Epithelial cell of proximal tubule (primary cell): ENCODE measurements around the gene RAB27B. TPM values are rescaled to one million over a fixed set of nuclear protein-coding genes. Genes with fewer than 3 reads are reported as not detected.

Experiments used
- DNase-seq: peaks from one replicate; pipeline ENCODE4 v3.0.0-alpha.2; 2011; ENCODE audit warnings: low read depth
- H3K4me3 ChIP-seq: 2 replicates; pipeline ENCODE4 v1.5.1; 2011; ENCODE audit warnings: low read depth, mild to moderate bottlenecking, low read length
- total RNA-seq: library from RNA; depleted of rRNA; stranded (reverse); fragments of >200 nt; gene quantifications from 2 replicates; pipeline ENCODE4 v1.2.3, GENCODE V29; 2015
- TF ChIP-seq, protein P1 (sequence below): conservative IDR thresholded peaks from 2 replicates; pipeline ENCODE4 v1.5.1; 2012; ENCODE audit warnings: low read depth, mild to moderate bottlenecking, low read length

RAB27B gene
- total RNA-seq, 1 donor from 2014 or later: 2.1 TPM

DNA sequence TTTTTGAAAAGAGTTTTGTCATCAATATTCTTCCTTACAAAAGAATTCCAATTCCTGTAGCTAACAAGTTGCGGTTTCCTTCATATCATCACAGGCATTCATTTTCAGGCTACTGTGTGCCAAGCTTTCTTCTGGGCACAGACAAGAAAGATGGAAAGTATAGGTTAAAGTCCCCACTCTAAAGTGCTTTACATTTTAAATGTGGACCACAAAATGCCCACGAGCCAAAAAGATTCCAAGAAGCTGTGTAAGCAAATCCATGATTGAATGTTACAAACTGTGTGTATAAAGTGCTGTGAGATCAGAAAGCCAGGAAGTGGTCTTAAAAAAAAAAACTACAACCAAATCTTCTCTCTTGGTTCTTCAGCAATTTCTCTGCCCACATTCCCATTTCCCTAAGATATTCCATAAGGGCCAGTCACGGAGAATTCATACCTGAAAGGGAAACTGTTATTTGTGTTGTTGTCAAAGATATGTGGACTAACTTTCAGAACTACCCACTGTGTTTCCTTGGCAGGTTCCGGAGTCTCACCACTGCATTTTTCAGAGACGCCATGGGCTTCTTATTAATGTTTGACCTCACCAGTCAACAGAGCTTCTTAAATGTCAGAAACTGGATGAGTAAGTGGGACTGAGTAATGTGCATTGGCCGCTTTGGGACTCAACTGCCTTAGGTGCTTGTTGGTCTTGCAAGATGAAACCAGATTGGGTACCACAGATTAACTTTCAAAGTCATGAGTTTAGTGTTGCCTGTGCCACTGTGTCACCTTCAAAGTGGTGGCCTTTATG lies 55.7 kb downstream of the RAB27B start:
- TF ChIP-seq, protein P1, sequence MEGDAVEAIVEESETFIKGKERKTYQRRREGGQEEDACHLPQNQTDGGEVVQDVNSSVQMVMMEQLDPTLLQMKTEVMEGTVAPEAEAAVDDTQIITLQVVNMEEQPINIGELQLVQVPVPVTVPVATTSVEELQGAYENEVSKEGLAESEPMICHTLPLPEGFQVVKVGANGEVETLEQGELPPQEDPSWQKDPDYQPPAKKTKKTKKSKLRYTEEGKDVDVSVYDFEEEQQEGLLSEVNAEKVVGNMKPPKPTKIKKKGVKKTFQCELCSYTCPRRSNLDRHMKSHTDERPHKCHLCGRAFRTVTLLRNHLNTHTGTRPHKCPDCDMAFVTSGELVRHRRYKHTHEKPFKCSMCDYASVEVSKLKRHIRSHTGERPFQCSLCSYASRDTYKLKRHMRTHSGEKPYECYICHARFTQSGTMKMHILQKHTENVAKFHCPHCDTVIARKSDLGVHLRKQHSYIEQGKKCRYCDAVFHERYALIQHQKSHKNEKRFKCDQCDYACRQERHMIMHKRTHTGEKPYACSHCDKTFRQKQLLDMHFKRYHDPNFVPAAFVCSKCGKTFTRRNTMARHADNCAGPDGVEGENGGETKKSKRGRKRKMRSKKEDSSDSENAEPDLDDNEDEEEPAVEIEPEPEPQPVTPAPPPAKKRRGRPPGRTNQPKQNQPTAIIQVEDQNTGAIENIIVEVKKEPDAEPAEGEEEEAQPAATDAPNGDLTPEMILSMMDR: no peak
- H3K4me3 ChIP-seq: no peak overlapping the region
- no peak for DNase-seq

DNA sequence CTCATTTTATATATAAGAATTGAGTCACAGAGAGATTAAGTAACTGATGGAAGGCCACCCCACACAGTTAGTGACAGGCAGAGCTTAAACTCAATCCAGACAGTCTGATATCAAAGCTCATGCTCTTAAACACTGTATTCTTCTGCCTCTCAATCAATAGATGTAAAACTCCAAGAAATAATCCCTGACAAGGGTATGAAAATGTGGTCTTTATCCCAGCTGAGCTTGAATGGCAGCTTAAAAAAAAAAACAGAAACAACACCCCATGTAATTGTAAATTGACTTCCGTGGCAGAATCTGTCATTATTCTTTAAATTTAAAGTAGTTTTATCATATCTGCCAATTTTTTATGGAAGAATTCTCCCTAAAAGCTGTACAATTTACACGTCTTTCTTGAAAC lies 60.1 kb downstream of the RAB27B start:
- no peak for DNase-seq
- TF ChIP-seq, protein P1: no peak

DNA sequence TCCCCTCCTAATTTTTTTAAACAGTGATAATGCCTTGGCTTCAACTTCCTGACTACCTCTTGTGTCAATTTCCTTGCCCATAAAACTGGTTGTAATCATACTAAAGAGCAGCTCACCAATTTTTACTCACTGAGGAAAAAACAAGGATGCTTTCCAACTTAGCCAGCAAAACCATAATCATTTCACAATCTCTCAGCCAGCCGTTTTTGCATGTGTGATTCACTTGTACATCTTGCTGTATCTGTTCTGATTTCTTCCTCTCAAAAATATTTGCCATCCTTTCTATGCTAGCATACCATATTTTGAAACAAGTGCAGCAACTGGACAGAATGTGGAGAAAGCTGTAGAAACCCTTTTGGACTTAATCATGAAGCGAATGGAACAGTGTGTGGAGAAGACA lies 60.7 kb downstream of the RAB27B start:
- TF ChIP-seq, protein P1: no peak
- no peak for DNase-seq

More for the DNA sequence above, 60.1 kb downstream of the RAB27B start:
- H3K4me3 ChIP-seq: no peak overlapping the region

DNA sequence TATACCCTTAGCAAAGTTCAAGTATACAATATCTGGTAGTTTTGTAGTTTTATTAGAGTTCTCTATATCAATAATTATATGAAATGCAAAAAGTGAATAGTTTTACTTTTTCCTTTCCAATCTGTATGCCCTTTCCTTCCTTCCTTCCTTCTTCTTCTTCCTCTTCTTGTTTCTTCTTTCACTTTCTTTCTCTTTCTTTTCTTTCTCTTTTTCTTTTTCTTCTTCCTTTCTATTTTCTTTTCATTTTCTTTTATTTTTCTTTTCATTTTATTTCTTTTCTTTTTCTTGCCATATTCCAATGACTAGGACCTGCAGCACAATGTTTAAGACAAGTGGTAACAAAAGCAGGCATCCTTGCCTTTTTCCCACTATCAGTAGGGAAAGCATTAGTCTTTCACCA lies 71.2 kb downstream of the RAB27B start:
- H3K4me3 ChIP-seq: no peak overlapping the region
- DNase-seq: no peak
- TF ChIP-seq, protein P1: no peak

More for the DNA sequence above, 60.7 kb downstream of the RAB27B start:
- H3K4me3 ChIP-seq: no peak overlapping the region

DNA sequence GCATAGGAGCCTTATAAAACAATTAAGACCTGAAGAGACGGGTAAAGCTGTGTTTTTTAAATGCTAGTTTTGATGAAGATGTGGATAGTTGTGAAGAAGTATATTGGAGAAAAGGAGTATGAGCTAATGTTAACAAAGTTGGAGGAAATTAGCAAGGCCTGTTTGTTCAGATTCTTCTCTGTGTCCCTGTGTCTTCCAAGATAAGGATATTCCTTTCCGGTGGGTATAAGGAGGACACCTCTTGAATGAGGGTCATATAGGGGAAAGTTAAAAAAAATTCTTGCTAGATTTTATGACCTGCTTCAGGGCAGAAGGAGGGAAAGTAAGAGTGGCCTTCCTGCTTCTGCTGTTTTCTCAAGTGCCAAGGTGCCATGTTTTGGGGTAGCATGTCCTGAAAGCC lies 72.0 kb downstream of the RAB27B start:
- H3K4me3 ChIP-seq: no peak overlapping the region
- DNase-seq: no peak
- TF ChIP-seq, protein P1: no peak

DNA sequence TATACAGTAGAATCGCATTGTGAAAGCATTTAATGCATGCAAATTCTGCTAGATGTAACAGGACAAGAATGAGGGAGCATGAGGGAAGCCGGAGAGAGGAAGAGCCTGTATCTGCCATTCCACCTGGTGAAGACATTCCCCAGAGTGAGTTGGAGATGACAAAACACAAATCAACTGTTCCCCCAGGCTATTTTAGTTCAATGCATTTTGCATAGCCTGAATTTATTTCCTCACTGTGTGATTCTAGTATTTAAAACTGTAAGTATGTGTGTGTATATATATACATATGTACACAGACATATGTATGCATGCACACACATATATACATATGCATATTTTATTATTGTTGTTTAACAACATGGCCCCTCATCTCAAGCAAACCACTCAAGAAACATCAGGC lies 76.3 kb downstream of the RAB27B start:
- DNase-seq: no peak
- H3K4me3 ChIP-seq: no peak overlapping the region
- TF ChIP-seq, protein P1: no peak

DNA sequence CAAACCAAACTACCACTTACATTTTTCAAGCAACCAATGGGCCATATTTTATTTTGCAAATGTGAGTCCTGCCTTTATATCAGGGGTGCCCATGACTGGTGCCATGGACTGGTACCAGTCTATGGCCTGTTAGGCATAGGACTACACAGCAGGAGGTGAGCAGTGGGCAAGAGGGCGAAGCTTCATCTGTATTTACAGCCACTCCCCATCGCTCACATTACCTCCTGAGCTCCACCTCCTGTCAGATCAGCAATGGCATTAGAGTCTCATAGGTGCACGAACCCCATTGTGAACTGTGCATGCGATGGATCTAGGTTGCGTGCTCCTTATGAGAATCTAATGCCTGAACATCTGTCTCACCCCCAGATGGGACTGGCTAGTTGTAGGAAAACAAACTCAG lies 77.4 kb downstream of the RAB27B start:
- H3K4me3 ChIP-seq: no peak overlapping the region

More for the DNA sequence above, 77.4 kb downstream of the RAB27B start:
- no peak for DNase-seq
- TF ChIP-seq, protein P1: no peak
